SK-N-SH (cell line): Measurements from ENCODE around the gene RPL21.
"Not testable (repeated sequence)": the region's sequence is repeated elsewhere in the genome, so short reads cannot be mapped to it uniquely, and the experiment has no call there.

Experiments
- EZH2phosphoT487 ChIP-seq: fragments of 200-600 bp; sonication (generic); IDR thresholded peaks from 2 replicates; pipeline ENCODE4 v1.6.1; 2017; ENCODE audit warnings: low read depth, mixed run types, mild to moderate bottlenecking, antibody characterized with exemption, moderate library complexity, borderline replicate concordance
- FOXM1 ChIP-seq: IDR thresholded peaks from 2 replicates; pipeline ENCODE4 v1.4.0; 2012; ENCODE audit warnings: low read depth, mild to moderate bottlenecking
- POLR2AphosphoS5 ChIP-seq: IDR thresholded peaks from 2 replicates; pipeline ENCODE4 v1.6.1; 2012; ENCODE audit warnings: low read depth, low read length
- RAD21 ChIP-seq: IDR thresholded peaks from 2 replicates; pipeline ENCODE4 v1.6.1; 2012; ENCODE audit warnings: mild to moderate bottlenecking, low read length
- RCOR1 ChIP-seq: fragments of 150-350 bp; IDR thresholded peaks from 2 replicates; pipeline ENCODE4 v1.6.1; 2017; ENCODE audit warnings: antibody characterized with exemption, low read length
- RFX5 ChIP-seq: IDR thresholded peaks from 2 replicates; pipeline ENCODE4 v1.6.1; 2012; ENCODE audit warnings: mild to moderate bottlenecking, improper control_type of control experiment, low read length
- RXRA ChIP-seq: IDR thresholded peaks from 2 replicates; pipeline ENCODE4 v1.4.0; 2012; ENCODE audit warnings: low read depth, mild to moderate bottlenecking, borderline replicate concordance
- SIN3A ChIP-seq: IDR thresholded peaks from 2 replicates; pipeline ENCODE4 v1.6.1; 2012; ENCODE audit warnings: low read depth, mild to moderate bottlenecking, low read length, moderate library complexity, borderline replicate concordance
- SMC3 ChIP-seq: IDR thresholded peaks from 2 replicates; pipeline ENCODE4 v1.6.1; 2012; ENCODE audit warnings: low read depth, low read length, improper control_type of control experiment
- TF ChIP-seq, protein P1 (sequence below): fragments of 200-600 bp; sonication (generic); IDR thresholded peaks from 2 replicates; pipeline ENCODE4 v1.6.1; 2017; ENCODE audit warnings: antibody characterized with exemption, mild to moderate bottlenecking, moderate library complexity
- TF ChIP-seq, protein P2 (sequence below): IDR thresholded peaks from 2 replicates; pipeline ENCODE4 v1.4.0; 2012; ENCODE audit warnings: low read depth

GRCh38 chr13:27213386-27213785 lies 38.0 kb upstream of the RPL21 start:
- TF ChIP-seq RXRA, SIN3A, RFX5, RAD21, POLR2AphosphoS5, RCOR1, EZH2phosphoT487, FOXM1, SMC3: not testable (repeated sequence)
- TF ChIP-seq, protein P1, sequence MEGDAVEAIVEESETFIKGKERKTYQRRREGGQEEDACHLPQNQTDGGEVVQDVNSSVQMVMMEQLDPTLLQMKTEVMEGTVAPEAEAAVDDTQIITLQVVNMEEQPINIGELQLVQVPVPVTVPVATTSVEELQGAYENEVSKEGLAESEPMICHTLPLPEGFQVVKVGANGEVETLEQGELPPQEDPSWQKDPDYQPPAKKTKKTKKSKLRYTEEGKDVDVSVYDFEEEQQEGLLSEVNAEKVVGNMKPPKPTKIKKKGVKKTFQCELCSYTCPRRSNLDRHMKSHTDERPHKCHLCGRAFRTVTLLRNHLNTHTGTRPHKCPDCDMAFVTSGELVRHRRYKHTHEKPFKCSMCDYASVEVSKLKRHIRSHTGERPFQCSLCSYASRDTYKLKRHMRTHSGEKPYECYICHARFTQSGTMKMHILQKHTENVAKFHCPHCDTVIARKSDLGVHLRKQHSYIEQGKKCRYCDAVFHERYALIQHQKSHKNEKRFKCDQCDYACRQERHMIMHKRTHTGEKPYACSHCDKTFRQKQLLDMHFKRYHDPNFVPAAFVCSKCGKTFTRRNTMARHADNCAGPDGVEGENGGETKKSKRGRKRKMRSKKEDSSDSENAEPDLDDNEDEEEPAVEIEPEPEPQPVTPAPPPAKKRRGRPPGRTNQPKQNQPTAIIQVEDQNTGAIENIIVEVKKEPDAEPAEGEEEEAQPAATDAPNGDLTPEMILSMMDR = not testable (repeated sequence)
- TF ChIP-seq, protein P2, sequence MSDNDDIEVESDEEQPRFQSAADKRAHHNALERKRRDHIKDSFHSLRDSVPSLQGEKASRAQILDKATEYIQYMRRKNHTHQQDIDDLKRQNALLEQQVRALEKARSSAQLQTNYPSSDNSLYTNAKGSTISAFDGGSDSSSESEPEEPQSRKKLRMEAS = not testable (repeated sequence)
